Activated CD8-positive, alpha-beta memory T cell treated with anti-CD3 and anti-CD28 coated beads for 36 hours (primary cell): ENCODE measurements around the gene BBS9. TPM values are rescaled to one million over a fixed set of nuclear protein-coding genes. Genes with fewer than 3 reads are reported as not detected.

Source experiments
- CTCF ChIA-PET: fragments of 350-600 bp; sonication (Branson Sonifier 250); formaldehyde crosslinking; loops from one replicate; lab custom pipeline; 2021; ENCODE audit warnings: antibody characterized with exemption; lab: Charles Lee
- POLR2A ChIA-PET: fragments of 350-600 bp; sonication (Branson Sonifier 250); formaldehyde crosslinking; loops from one replicate; lab custom pipeline; 2021; ENCODE audit warnings: antibody characterized with exemption; lab: Charles Lee
- total RNA-seq, 2 experiments: library from RNA; stranded (reverse); gene quantifications; one replicate each; pipeline ENCODE4 v1.2.3, GENCODE V29; 2021

Gene BBS9
- total RNA-seq, 2 experiments from 2014 or later: 5.1 to 6.1 TPM

DNA sequence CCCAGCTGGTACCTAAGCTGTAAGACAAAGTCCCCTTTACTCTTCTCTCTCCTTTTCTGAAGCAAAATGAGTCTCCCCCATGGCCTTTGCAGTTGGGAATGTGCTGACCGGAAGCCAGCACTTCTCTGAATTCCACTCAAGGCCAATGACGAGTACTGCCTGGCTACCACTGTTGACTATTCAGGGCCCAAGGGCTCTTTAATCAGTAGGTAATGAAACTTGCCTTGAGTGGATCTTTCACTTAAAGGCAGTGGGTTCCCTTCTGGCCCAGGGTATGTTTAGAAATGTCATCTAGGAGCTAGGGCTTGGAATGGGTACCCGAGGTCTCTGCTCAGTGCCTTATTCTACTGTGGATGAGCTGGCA, 197.1 kb downstream of the BBS9 start:
- ChIA-PET CTCF (interaction anchor here (1.3 kb wide), 1 partner anchor 9 kb away, joined by 3 read pairs; no protein-coding TSS in a partner anchor), POLR2A (no interaction called here)

DNA sequence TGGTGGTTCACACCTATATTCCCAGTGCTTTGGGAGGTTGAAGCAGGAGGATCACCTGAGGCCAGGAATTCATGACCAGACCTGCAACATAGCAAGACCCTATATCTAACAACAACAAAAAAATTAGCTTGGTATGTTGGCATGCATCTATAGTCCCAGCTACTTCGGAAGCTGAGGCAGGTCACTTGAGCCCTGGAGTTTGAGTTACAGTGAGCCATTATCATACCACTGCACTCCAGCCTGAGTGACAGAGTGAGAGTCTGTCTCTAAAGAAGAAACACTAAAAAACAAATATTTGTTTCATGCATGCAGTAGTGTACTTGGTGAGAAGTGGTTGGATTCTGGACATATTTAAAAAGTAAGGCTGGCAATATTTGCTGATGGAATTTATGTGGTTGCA, 198.1 kb downstream of the BBS9 start:
- ChIA-PET POLR2A (no interaction called here), CTCF (no interaction called here)

DNA sequence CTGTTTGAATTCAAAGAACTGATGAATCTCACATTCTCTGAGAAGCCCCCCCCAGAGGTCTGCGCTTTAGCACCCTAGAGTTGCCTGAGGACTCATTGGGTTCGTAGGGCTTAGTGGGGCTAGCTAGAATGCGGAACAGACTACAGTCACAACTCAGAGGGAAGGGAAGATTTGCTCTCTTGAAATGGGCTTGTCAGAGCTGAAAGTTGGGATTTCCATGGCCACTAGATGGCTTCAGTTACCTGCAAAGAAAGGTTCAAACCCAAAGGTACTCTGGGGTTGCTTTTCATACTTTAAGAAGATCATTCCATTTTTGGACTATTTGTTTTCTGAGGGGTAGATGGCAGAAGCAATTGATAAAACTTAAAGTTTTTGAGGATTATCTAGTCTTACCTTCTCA, 205.0 kb downstream of the BBS9 start:
- ChIA-PET CTCF (no interaction called here), POLR2A (no interaction called here)

DNA sequence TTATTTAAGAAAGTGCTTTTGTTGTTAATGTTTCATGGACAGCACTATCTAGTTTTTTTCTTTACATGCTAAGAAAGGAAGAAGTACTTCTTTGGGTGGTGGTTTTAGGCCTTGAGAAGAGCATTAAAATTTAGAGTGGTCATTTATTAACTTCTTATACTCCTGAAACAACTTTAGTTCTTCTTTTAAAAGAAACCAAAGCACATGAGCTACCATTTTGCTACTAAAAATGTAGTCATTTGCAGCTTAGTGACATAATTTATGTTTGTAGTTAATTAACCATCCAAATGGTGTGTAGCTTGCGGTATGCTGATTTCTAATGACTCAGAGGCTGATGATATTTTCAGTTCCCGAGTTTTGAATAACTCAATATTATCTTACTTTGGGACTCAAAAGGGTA, 207.5 kb downstream of the BBS9 start:
- ChIA-PET CTCF (no interaction called here), POLR2A (no interaction called here)

DNA sequence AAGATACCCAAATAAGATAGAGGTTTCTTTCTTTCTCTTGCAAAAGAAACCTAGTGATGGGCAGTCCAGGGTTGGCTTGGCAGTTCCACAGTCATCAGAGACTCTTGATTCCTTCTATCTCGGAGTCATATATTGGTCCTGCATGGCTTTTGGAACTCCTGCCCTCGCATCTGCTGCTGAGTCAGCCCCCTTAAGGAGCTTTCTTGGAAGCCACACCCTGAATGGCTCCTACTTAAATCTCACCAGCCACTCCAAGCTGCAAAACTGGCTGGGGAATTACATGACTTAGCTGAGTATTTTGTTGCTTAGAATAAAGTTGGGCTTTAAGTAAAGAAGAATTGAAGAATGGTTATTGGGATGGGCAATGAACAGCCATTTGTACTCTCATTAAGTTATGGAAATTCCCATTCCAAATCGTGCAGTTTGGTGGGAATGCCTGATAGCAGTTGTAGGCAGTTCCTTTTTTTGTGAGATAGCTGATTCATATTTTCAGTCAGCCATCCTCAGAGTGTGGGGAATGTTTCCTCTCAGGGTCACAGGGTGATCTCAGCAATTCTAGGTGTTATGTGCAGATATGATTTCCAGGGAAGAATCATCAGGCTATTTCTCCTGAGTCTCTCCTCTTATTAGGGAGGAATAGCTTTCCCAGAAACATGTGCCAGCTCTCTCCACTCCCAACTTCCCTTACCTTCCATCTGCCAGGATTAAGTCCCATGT, 209.9 kb downstream of the BBS9 start:
- ChIA-PET CTCF (no interaction called here), POLR2A (no interaction called here)

DNA sequence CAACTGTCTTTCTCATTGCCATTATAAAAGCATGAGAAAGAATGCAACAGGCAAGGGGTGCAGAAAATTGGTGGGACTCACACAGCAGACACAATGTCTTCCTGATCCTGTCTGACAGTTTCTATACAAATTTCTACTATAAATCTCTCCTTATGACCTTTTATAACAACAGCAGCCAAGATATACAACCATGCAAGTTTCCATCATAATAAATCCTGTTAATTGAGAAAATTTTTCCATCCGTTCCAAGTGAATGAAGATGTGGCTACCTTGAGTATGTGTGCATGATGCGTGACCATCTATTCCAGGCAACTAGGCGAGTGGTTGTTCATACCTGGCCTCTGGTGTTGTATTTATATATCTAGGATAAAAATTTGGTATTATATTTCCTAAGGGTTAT, 216.7 kb downstream of the BBS9 start:
- POLR2A ChIA-PET: no interaction called here
- CTCF ChIA-PET: no interaction called here

DNA sequence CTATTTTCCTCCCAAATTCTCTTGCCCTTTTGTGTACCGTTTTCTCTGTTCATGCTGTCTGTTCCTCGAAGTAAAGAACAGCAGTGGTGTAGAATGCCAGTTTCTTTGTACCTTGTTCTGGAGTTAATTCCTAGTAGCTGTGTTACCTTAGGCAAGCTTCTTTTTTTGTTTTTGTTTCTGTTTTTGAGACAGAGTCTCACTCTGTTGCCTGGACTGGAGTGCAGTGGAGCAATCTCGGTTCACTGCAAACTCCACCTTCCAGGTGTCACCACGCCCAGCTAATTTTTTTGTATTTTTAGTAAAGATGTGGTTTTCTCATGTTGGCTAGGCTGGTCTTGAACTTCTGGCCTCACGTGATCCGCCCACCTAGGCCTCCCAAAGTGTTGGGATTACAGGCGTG, 221.2 kb downstream of the BBS9 start:
- POLR2A ChIA-PET: no interaction called here
- CTCF ChIA-PET: no interaction called here

DNA sequence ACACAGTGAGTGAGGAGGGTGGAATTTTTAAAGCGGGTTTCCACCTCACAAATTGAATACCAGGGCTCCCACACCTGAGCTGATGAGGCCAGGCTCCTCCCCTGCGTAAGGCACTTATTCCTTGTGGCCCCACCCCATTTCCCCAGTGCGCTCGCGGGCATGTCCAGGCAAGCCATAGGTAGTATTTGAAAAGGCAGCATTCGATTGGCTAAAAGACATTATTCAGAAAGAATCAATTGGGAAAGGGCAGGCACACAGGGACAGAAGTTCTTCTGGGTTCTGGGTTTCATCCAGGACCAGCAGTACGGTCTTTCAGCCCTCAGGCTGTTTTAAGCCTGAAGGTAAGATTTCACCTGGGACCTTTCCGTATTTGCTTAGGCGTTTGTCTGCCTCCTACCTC, 222.3 kb downstream of the BBS9 start:
- ChIA-PET CTCF (no interaction called here), POLR2A (no interaction called here)

DNA sequence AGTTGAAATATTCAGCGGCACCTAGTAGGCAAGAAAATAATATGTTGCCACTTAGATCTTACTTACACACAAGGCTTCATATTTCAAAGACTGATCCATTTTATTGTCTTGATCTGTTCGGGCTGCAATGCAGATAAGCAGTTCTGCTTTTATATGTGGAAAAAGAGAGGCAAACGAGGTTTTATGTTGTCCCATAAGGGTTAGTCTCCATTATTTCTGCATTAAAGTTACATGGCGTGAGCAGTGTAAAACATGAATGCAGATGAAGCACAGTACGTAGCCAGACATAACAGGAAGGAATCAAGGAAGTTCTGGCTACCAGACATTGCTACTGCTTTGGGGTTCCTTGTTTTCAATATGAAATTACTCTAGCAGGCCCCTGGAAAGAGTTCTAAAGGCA, 224.8 kb downstream of the BBS9 start:
- CTCF ChIA-PET: no interaction called here
- POLR2A ChIA-PET: no interaction called here

DNA sequence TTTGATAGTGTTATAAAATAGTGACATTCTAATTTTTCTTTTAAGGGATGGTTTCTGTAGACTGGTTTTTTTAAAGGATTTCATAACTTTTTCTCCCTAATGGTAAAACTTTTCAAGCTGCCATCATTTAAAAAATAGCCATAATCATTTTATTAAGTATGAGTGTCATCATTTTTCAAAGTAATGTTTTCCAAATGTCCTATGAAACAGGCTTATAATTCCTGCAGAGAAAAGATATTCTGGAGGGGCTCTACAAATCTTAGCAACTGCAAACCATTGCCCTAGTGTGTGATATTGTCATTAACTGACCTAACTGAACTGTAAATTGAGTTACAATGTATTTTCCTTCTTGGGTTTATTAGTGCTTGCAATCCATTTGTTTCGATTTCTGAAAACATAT, 226.0 kb downstream of the BBS9 start:
- CTCF ChIA-PET: no interaction called here
- POLR2A ChIA-PET: no interaction called here

DNA sequence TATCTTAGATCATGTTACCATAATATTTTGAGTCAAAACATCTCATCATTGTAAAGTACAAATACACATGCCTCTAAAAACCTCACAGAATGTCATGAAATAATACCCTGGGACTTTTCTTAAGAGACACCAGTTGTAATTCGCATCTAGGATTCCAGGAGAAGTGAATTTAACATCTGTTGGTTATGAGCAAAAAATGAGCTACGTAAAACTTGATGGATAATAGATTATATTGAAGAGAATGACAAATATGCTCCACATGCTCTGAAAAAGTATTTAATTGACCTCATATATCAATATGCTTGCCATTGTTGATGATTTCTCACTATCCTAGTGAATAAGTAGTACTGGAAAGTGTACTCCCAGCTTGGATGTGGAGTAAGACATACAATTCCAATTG, 227.0 kb downstream of the BBS9 start:
- CTCF ChIA-PET: no interaction called here
- POLR2A ChIA-PET: no interaction called here

DNA sequence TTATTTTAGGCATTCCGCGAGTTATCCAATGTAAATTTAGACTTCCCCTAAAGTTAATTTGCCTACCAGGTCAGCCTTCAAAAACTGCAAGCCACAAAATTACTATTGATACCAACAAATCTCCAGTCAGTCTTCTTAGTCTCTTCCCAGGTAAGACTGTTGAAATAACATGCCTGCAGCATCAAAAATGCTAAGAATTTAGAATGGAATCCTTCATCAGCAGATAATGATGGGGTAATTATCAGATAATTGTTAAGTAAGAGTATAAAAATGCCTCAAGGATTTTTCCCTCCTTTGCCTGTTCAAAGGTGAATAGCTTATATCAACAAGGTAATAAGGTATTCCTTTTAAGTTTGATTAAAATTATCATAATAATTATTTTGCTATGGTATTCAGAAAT, 228.5 kb downstream of the BBS9 start:
- POLR2A ChIA-PET: no interaction called here
- CTCF ChIA-PET: no interaction called here

DNA sequence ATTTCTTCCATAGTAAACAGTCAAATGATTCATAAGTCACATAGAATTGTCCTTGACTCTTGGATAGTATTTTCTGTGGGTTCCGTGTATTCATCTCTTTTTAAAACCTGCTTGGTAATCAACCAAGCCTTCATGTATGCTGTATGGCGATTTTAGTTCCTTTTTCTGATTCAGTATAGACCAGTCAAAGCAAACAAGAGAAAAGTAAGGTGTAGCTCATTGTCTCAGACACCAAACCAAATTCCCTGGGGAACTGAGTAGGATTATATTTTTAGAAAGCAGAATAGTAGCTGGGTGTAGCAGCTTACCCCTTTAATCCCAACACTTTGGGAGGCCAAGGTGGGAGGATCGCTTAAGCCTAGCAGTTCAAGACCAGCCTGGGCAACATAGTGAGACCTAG, 240.5 kb downstream of the BBS9 start:
- ChIA-PET CTCF (no interaction called here), POLR2A (no interaction called here)

DNA sequence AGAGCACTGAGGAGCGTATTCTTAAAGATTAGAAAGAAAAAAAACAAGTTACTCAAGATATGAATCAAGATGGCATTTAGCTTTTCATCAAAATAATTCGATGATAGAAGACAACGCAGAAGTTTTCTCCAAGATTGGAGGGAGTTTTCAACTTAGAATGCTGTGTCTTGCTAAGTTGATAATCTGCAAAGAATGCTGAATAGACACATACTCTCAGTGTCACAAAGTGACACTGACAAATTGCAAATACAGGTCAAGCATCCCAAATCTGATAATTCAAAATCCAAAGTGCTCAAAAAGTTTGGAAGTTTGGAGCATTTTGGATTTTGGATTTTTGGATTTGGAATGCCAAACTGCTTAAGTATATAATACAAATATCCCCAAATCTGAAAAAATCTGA, 243.8 kb downstream of the BBS9 start:
- ChIA-PET CTCF (no interaction called here), POLR2A (no interaction called here)

DNA sequence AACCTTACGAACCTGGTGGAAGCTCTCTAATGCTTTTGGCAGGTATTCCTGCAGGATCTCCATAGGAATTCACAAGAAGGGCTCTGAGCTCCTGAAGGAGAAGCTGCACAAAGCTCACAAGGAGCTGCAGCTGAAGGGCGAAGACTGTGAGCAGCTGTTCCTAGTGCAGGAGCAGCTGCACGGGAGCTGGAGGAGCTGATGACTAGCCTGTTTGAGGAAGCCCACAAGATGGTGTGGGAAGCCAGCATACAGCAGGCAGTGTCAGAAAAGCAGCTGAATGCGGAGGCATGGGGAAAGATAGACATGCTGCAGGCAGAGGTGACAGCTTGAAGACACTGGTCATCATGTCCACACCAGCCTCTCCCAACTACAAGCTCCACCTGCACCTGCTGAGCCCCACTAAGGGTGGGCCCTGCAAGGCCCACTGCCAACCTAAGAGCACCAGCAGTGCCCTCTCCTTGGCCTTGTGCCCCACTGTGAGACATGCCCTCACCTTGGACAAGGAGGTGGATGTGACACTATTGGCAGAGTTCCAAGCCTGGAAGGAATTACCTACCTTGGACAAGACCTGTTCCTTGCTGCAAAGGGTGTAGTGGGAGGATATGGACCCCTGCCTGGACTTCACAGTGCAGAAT, 250.6 kb downstream of the BBS9 start:
- POLR2A ChIA-PET: no interaction called here
- CTCF ChIA-PET: no interaction called here

DNA sequence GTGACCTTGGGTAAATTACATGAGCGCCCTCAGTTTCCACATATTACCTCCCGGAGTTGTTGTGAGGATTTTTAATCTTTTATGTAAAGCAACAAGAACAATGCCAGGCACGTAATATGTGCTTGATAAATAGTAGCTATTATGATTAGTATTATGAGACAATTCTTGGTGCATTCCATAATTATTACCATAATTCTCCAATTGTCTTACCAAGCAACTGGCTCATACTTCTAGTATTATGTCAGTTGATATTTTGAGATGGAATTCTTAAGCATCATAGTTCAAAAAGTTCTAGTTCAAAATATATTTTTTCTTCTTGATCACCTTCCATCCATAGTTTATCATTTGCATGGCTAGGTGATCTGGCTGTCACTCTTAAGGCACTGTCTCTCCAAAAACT, 259.0 kb downstream of the BBS9 start:
- ChIA-PET CTCF (no interaction called here), POLR2A (no interaction called here)

DNA sequence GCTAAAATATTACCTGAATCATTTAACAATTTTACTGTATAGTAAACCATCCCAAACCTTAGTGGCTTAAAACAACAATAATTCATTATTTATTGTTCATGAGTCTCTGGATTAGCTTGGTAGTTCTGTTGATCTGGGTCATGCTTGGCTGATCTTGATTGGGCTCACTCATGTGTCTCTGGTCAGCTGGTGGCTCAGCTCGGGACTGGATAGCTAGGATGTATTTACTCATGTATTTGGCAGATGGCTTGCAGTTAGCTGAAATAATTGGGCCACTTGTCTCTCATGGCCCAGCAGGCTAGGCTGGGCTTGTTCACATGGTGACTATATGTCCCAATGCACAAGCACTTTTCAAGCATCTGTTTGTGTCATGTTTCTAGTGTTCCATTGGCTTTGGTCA, 262.8 kb downstream of the BBS9 start:
- ChIA-PET POLR2A (no interaction called here), CTCF (no interaction called here)

DNA sequence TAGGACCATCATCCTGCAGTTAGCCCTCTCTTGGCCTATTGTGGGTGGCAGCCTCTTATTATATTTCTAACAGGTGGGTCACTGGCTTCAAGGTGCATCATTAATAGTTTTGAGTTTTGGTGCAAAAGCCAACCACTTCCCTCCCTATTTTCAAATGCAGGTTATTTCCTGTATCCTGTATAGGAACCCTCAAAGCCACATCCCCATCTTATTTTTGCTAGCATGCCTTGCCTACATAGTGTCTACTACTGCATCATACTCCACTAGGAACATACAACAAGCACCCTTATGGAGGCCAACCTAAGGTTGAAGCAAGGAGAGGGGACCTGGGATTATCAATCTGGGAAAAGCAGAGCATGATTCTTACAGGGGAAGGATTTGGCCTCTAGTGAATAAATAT, 264.4 kb downstream of the BBS9 start:
- POLR2A ChIA-PET: no interaction called here
- CTCF ChIA-PET: no interaction called here

DNA sequence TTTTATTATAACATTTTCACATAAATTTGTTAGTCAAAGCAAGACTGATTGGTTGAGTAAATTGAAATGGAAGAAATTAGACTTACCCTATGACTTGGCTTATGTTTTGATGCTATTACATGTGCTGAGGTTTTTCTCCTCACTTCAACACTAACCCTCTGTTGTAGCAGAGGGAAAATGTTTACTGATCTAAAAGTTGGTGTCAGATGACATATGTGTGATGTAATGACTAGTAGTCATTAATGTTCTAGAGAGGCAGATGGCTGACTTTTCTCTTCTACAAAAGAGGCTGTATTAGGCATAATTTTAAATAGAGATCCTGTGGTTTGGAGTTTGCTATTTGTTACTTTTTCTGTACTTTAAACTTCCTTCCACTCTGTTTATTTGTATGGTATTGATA, 266.0 kb downstream of the BBS9 start:
- POLR2A ChIA-PET: no interaction called here
- CTCF ChIA-PET: no interaction called here

DNA sequence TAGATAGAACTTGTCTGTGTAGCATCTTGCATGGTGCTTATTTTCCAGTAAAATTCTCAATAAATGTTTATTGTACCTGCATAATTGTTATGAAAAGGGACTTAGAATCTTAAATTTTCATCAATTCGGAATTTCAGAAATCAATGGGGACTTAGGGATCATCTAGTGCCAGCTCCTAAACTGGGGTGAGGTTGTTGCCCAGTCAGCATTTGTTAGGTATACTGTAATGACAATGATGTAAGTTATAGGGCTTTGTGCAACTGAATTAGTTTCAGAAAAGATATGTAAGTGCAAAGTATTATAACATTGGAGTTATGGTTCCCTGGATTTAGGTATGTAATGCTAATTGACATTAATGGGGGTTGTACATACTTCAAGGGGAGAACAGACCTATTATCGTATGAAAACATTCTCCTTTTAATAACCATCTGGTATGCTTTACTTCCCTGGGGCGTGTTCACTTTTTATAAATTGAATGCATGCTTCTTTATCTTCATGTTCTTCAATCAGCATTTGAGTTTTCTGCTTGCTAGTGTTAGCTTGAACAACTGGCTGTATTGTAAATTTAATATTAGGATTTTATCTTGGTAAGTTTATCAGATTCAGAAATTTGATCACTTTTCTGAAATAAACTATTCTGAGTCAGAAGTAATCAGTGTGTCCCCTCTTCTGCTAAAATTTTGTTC, 270.3 kb downstream of the BBS9 start:
- POLR2A ChIA-PET: no interaction called here
- CTCF ChIA-PET: no interaction called here

DNA sequence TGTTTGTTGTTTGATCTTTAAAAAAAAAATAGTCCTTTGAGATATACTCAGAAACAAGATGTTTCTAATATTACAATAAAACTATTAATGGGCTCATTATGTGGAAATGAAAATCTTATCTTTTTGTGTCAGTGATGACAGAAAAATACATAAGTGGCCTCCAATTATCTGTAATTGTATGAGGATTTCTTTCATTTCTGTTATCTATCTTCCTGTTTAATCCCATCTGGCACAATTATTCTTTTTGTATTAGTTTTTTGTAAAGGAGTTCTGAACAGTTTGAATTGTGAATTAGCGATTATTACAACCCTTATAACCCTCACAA, 270.8 kb downstream of the BBS9 start:
- CTCF ChIA-PET: no interaction called here
- POLR2A ChIA-PET: no interaction called here
